GM10847 (cell line): Measurements from ENCODE around the gene LPP.

Experiments
- POLR2A ChIP-seq: IDR thresholded peaks from 2 replicates; pipeline ENCODE4 v1.6.1; 2011; ENCODE audit not compliant: insufficient read length; ENCODE audit errors: extremely low read depth

Gene LPP

GRCh38 chr3:188236271-188236670 lies 82.3 kb downstream of the LPP start:
- TF ChIP-seq POLR2A: no peak

DNA sequence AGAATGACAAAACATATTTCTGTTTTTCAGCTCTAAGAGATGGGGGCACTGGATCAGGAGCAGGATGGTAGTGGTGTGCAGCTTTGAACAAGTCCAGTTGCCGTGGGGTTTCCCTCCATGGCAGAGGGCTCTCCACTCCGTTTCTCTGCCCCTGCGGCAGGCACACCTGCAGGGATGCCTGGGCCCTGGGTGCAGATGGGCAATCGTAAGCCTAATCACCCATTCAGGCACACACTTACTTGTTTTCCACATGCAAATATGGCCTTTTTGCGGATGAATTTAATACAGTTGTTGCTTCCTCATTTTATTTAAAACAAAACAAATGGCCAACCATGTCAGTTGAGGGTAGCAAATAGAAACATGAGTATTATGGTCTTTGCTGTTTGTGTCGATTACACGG lies 85.1 kb downstream of the LPP start:
- no peak for TF ChIP-seq POLR2A

GRCh38 chr3:188239577-188239976 lies 85.6 kb downstream of the LPP start:
- TF ChIP-seq POLR2A: no peak

GRCh38 chr3:188240189-188240981 lies 86.4 kb downstream of the LPP start:
- TF ChIP-seq POLR2A: no peak

DNA sequence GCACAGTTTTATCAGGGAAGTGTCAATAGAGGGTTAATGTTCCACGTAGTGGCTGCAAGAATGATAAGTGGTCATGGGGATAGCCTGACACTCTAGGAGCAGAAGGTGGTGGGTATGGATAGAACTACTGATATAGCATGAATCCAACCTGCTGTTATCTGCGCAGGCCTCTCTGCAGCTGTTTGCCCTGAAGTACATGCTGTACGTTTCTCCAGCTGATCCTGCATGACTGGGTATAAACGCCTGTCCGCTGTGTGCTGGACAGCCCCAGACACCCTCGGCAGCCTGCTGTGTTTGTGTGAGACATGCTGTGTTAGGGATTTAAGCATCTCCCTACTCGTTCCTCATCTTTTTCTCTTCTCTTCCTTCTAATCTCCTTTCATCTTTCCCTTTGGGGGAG lies 87.1 kb downstream of the LPP start:
- TF ChIP-seq POLR2A: no peak

GRCh38 chr3:188241883-188242282 lies 87.9 kb downstream of the LPP start:
- no peak for TF ChIP-seq POLR2A

DNA sequence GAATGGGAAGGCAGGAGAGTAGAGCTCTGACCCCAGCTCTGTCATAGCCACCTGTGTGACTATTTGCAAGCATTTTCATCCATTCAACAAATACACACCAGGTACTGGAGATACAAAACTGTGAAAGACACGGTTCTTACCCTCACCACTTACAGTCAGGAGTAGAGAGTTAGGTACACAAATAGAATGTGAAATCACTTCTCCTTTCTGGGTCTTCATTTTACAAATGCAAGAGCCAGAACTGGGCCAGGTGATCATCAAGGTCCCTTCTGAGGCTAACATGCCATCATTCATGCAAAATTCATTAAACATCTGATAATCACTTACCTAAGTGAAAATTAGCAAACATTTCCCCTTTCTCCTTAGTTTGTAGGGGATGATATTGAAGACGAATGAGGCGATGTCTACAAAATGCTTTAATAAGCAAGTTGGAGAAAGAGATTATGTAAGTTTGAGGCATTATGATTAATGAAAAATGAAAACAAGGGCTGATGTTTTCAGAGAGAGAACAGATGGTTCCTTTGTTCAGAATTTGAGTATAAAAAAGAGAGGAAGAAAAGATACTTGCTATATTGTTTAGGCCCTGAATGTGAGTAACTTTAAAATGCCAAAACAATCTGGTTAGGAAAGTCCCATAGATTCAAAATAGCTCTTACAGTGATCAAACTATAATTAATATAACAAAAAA lies 88.6 kb downstream of the LPP start:
- TF ChIP-seq POLR2A: no peak

GRCh38 chr3:188243124-188243795 lies 89.3 kb downstream of the LPP start:
- no peak for TF ChIP-seq POLR2A

DNA sequence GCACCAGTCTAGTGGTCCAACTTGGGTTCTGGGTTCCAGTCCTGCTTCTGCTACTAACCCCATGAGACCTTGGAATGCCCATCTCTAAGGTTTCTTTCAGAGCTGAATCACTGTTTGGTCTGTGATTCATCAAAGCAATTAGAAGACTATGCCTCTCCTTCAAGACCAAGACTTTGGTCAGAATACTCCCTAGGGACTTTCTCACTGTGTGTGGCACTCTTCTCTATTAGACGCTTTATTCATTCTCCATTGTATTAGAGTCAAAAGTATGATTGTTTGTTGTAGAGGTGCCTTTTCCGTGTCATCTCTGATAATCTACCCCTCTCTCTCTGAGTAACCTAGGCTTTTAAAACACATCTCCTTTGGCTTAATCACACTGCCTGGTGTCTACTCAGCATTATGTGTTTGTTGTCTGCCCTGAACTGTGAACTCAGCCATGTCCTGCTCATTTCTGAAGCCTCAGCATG lies 90.5 kb downstream of the LPP start:
- no peak for TF ChIP-seq POLR2A

DNA sequence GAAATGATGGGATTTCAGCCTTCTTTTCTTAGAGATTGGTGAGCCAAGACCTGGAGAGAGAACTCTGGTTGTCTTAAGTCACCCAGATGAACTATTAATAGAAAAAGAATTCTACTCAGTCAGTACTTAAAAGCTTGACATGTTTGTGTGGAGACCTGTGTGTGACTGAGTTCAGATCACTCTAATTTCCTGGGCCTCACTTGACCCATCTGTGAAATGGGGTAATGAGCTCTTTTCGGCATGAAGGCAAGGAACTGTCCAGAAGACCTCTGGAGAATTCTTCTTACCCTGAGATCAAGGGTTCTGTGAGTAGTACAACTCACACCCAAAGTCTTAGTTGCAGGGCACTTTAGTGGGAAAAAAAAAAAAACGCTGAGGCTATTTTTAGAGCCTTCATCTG lies 92.9 kb downstream of the LPP start:
- TF ChIP-seq POLR2A: no peak

DNA sequence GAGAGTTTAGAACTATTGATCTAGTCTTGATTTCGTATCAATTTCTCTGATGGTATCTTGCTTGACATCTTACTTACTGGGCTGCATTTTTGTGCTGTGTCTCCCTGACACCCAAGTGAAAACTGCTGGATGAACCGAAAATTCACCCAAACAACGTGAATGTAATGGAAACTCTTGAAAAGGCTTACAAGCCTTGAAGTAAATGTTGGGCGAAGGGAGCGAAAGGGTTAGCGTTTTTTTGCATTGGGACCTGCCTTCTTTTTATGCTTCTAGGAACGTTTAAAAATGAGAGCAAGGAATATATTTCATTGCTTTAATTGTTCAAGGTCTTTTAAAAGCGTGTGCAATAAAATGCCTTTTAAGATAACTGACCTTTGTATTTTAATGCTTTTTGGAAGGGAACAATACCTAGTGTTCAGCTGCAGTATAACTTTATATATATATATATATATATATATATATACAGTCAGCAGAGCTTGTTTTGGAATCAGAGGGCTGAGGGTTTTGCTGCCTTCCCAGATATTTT lies 94.1 kb downstream of the LPP start:
- no peak for TF ChIP-seq POLR2A

- no peak for TF ChIP-seq POLR2A
These were observed 99.3 kb downstream of the LPP start for GRCh38 chr3:188253123-188253793.

- TF ChIP-seq POLR2A: no peak
These were observed 100.0 kb downstream of the LPP start for GRCh38 chr3:188253800-188254452.

DNA sequence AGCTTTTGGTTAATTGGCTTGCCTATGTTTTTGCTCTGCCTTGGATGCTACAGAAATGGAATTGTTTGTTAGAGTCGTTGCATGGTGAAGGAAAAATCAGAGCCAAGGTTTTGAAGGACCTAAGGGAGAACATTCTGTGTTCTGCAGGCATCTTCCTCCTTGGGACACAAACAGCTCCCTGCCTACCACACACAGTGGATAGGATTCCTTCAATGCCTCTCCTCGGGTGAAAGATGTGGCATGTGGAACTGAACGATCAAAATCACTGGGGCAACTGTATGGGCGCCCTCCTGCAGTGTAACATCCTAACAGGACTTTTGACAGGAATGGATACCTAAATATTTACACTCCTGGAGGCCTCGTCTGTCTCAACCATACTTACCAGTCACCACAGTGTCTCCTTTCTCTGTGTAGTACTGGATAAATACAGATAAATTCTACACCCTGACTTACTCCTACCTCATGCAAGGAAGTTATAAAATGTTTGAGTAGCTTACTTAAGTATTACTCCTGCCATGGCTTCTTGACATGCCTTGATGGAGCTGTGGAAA lies 100.6 kb downstream of the LPP start:
- TF ChIP-seq POLR2A: no peak

GRCh38 chr3:188255190-188255589 lies 101.2 kb downstream of the LPP start:
- TF ChIP-seq POLR2A: no peak

- TF ChIP-seq POLR2A: no peak
These were observed 102.8 kb downstream of the LPP start for GRCh38 chr3:188256758-188257157.
